ENCODE data around the gene ZDHHC18. TPM values are rescaled to one million over a fixed set of nuclear protein-coding genes. Genes with fewer than 3 reads are reported as not detected.
A peak's percentile ranks its signal among the peaks of the same experiment; 100 is the strongest.

ZDHHC18 gene
- total and polyA plus RNA-seq, 2 donors (not counting 1 experiment from before 2014, with no cell fraction given): 6.3 to 16.9 TPM

GRCh38 chr1:26824731-26825130 lies 1.8 kb upstream of the ZDHHC18 start:
- no peak overlapping the region for H3K27ac ChIP-seq (ENCODE audit: insufficient read depth, low read length)
- no peaks in the 10 kb centered on the region for H4K20me1 ChIP-seq (ENCODE audit: control insufficient read depth, extremely low read depth, insufficient read depth, low read length)
- H3K9me3 ChIP-seq (ENCODE audit: control insufficient read depth, insufficient read depth, low read depth, low read length): no peaks in the 10 kb centered on the region
- H3K9ac ChIP-seq (ENCODE audit: insufficient read depth, low read length): no peak overlapping the region
- H3K79me2 ChIP-seq (ENCODE audit: control insufficient read depth, insufficient read depth, low read length): peaks cover 25% of the 10 kb centered on the region
- H3K4me1 ChIP-seq (ENCODE audit: control insufficient read depth, extremely low read depth, insufficient read depth, low read length): peaks cover 11% of the 10 kb centered on the region
- H3K27me3 ChIP-seq (ENCODE audit: control insufficient read depth, insufficient read depth, low read length): no peaks in the 10 kb centered on the region
- TF ChIP-seq CTCF (conservative IDR thresholded peaks at IDR 0.05 in 1 of 2, IDR thresholded peaks at IDR 0.05 in 1 of 2; ENCODE audit: low read depth in 1 of 2, low read length in 2 of 2): no peak
- no peak for TF ChIP-seq EZH2 (IDR thresholded peaks at IDR 0.05; ENCODE audit: low read length, missing control alignments)
- H2AFZ ChIP-seq (ENCODE audit: low read length): no peak overlapping the region
- DNase-seq (ENCODE audit: low read depth in 2 of 2): no peak
- H3K36me3 ChIP-seq (ENCODE audit: control insufficient read depth, insufficient read depth, low read length): peaks cover 5% of the 10 kb centered on the region
- H3K4me2 ChIP-seq (ENCODE audit: extremely low read depth, insufficient read depth, low read length): no peak overlapping the region
- H3K4me3 ChIP-seq (replicated peaks in 1 of 4; ENCODE audit: control extremely low read depth in 1 of 4, insufficient read depth in 1 of 4, low read depth in 3 of 4, low read length in 4 of 4): no peak overlapping the region

- Histone ChIP-seq H2AFZ (ENCODE audit: low read length) (peak overlapping the region; percentile 19), H3K4me2 (ENCODE audit: extremely low read depth, insufficient read depth, low read length) (peak overlapping the region; percentile 89), H3K4me3 (replicated peaks in 1 of 4; ENCODE audit: control extremely low read depth in 1 of 4, insufficient read depth in 1 of 4, low read depth in 3 of 4, low read length in 4 of 4) (peak overlapping the region; percentile 30 to 67 (median 49)), H3K79me2 (ENCODE audit: control insufficient read depth, insufficient read depth, low read length) (peaks cover 36% of the 10 kb centered on the region), H3K9me3 (ENCODE audit: control insufficient read depth, insufficient read depth, low read depth, low read length) (no peaks in the 10 kb centered on the region), H3K27me3 (ENCODE audit: control insufficient read depth, insufficient read depth, low read length) (no peaks in the 10 kb centered on the region), H3K9ac (ENCODE audit: insufficient read depth, low read length) (peak overlapping the region; percentile 20), H4K20me1 (ENCODE audit: control insufficient read depth, extremely low read depth, insufficient read depth, low read length) (no peaks in the 10 kb centered on the region), H3K36me3 (ENCODE audit: control insufficient read depth, insufficient read depth, low read length) (peaks cover 8% of the 10 kb centered on the region), H3K27ac (ENCODE audit: insufficient read depth, low read length) (no peak overlapping the region), H3K4me1 (ENCODE audit: control insufficient read depth, extremely low read depth, insufficient read depth, low read length) (peaks cover 11% of the 10 kb centered on the region)
- no peak for DNase-seq (ENCODE audit: low read depth in 2 of 2)
- no peak for TF ChIP-seq EZH2 (IDR thresholded peaks at IDR 0.05; ENCODE audit: low read length, missing control alignments)
- TF ChIP-seq CTCF (conservative IDR thresholded peaks at IDR 0.05 in 1 of 2, IDR thresholded peaks at IDR 0.05 in 1 of 2; ENCODE audit: low read depth in 1 of 2, low read length in 2 of 2): no peak
These were observed 667 bp downstream of the ZDHHC18 start for GRCh38 chr1:26827106-26827604.

- H3K4me2 ChIP-seq (ENCODE audit: extremely low read depth, insufficient read depth, low read length): peak overlapping the region; percentile 89
- no peaks in the 10 kb centered on the region for H3K9me3 ChIP-seq (ENCODE audit: control insufficient read depth, insufficient read depth, low read depth, low read length)
- H4K20me1 ChIP-seq (ENCODE audit: control insufficient read depth, extremely low read depth, insufficient read depth, low read length): no peaks in the 10 kb centered on the region
- H3K4me3 ChIP-seq (replicated peaks in 1 of 4; ENCODE audit: control extremely low read depth in 1 of 4, insufficient read depth in 1 of 4, low read depth in 3 of 4, low read length in 4 of 4): peak overlapping the region; percentile 30 to 67 (median 49)
- H3K27ac ChIP-seq (ENCODE audit: insufficient read depth, low read length): no peak overlapping the region
- no peaks in the 10 kb centered on the region for H3K27me3 ChIP-seq (ENCODE audit: control insufficient read depth, insufficient read depth, low read length)
- no peak overlapping the region for H2AFZ ChIP-seq (ENCODE audit: low read length)
- H3K9ac ChIP-seq (ENCODE audit: insufficient read depth, low read length): no peak overlapping the region
- H3K79me2 ChIP-seq (ENCODE audit: control insufficient read depth, insufficient read depth, low read length): peaks cover 36% of the 10 kb centered on the region
- H3K36me3 ChIP-seq (ENCODE audit: control insufficient read depth, insufficient read depth, low read length): peaks cover 11% of the 10 kb centered on the region
- no peak for DNase-seq (ENCODE audit: low read depth in 2 of 2)
- peaks cover 11% of the 10 kb centered on the region for H3K4me1 ChIP-seq (ENCODE audit: control insufficient read depth, extremely low read depth, insufficient read depth, low read length)
- TF ChIP-seq EZH2 (IDR thresholded peaks at IDR 0.05; ENCODE audit: low read length, missing control alignments): no peak
- TF ChIP-seq CTCF (conservative IDR thresholded peaks at IDR 0.05 in 1 of 2, IDR thresholded peaks at IDR 0.05 in 1 of 2; ENCODE audit: low read depth in 1 of 2, low read length in 2 of 2): no peak
These were observed 1.2 kb downstream of the ZDHHC18 start for GRCh38 chr1:26827663-26828062.
